Neural progenitor cell (in vitro differentiated cells): ENCODE measurements around the gene HSPB6.

Experiments used
- EZH2 ChIP-seq: fragments of 200-600 bp; sonication (generic); IDR thresholded peaks from 2 replicates; pipeline ENCODE4 v1.6.1; 2017; ENCODE audit warnings: antibody characterized with exemption, mild to moderate bottlenecking, moderate library complexity
- EZH2phosphoT487 ChIP-seq: fragments of 200-600 bp; sonication (generic); IDR thresholded peaks from 2 replicates; pipeline ENCODE4 v1.6.1; 2017; ENCODE audit warnings: antibody characterized with exemption
- TF ChIP-seq, protein P1 (sequence below): fragments of 200-600 bp; sonication (generic); IDR thresholded peaks from 2 replicates; pipeline ENCODE4 v1.5.1; 2017; ENCODE audit warnings: antibody characterized with exemption, mild to moderate bottlenecking

DNA sequence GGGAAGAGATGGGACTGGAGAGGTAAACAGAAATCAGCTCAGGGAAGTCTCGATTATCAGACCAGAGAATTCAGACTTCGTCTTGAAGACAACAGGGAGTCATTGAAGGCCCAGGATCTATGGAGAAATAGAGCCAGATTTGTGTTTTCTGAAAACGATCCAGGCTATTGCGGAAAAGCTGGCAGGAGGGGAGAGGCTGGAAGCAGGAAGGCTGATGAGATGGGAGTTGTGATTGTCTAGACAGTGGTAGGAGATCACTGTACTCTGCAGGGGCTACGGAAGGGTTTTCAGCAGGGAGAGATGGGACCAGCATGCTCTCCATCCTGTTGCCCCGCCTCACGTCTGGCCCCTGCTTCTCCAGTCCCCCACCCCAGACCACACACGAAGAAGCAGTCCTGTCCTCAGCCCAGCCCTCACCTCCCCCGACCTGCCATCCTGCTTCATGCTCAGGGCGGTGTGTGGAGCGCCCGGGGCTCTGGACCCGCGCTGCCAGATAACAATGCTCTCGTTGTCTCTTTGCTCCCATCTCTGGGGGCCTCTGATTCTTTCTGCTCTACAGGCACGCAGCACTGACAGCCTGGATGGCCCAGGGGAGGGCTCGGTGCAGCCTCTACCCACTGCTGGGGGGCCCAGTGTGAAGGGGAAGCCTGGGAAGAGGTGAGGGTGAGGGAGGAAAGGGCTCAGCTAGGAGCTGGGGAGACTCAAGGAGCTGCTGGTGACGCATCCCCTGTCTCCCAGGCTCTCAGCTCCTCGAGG lies 20.4 kb upstream of the HSPB6 start:
- TF ChIP-seq EZH2: no peak
- TF ChIP-seq, protein P1, sequence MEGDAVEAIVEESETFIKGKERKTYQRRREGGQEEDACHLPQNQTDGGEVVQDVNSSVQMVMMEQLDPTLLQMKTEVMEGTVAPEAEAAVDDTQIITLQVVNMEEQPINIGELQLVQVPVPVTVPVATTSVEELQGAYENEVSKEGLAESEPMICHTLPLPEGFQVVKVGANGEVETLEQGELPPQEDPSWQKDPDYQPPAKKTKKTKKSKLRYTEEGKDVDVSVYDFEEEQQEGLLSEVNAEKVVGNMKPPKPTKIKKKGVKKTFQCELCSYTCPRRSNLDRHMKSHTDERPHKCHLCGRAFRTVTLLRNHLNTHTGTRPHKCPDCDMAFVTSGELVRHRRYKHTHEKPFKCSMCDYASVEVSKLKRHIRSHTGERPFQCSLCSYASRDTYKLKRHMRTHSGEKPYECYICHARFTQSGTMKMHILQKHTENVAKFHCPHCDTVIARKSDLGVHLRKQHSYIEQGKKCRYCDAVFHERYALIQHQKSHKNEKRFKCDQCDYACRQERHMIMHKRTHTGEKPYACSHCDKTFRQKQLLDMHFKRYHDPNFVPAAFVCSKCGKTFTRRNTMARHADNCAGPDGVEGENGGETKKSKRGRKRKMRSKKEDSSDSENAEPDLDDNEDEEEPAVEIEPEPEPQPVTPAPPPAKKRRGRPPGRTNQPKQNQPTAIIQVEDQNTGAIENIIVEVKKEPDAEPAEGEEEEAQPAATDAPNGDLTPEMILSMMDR: no peak
- no peak for TF ChIP-seq EZH2phosphoT487
